Frontal cortex (tissue), 4 donors: ENCODE results near the gene RPL35A. TPM values are rescaled to one million over a fixed set of nuclear protein-coding genes. Genes with fewer than 3 reads are reported as not detected.

Experiments
- DNase-seq, 2 donors: peaks; one replicate each; pipeline ENCODE4 v3.0.0; 2012; ENCODE audit warnings: low spot score in 2 of 2
- FAIRE-seq: peaks from 2 replicates; lab custom pipeline; 2012; peaks lifted over from hg19 to GRCh38; lab: Jason Lieb, UNC
- small RNA-seq: library from RNA; depleted of rRNA; stranded (forward); fragments of <200 nt; gene quantifications from one replicate; pipeline ENCODE3, GENCODE V24; 2014
- total RNA-seq: library from RNA; depleted of rRNA; stranded (reverse); fragments of >200 nt; gene quantifications from one replicate; pipeline ENCODE4 v1.2.3, GENCODE V29; 2014
- donor health status: control.
- donor health status: control.
- donor health status: control.

Gene RPL35A
- total RNA-seq, 1 donor from 2014 or later = 1,311 TPM

- FAIRE-seq (no peak), DNase-seq (no peak)
Measured at GRCh38 chr3:197989651-197990050, 39.7 kb downstream of the RPL35A start.

- no peak for DNase-seq
- no peak for FAIRE-seq
Measured at GRCh38 chr3:197994736-197995135, 44.7 kb downstream of the RPL35A start.

- FAIRE-seq = no peak
- no peak for DNase-seq
Measured at GRCh38 chr3:197996855-197997254, 46.9 kb downstream of the RPL35A start.

- DNase-seq (no peak), FAIRE-seq (no peak)
Measured at GRCh38 chr3:197997936-197998335, 47.9 kb downstream of the RPL35A start.

Small RNAs within 50 kb of the gene (small RNA-seq; reads per million reads assigned to genes)
- gene RNU6-621P = not detected

Other genes with a start within 250 kb of the RPL35A start
- 27.3 TPM for gene RUBCN, start 213.3 kb upstream of the RPL35A start, total RNA-seq
- gene FYTTD1, start 200.3 kb upstream of the RPL35A start, total RNA-seq = 61.1 TPM
- gene LRCH3, start 158.9 kb upstream of the RPL35A start, total RNA-seq = 71.7 TPM
- 13.5 TPM for gene LMLN, start 10.0 kb downstream of the RPL35A start, total RNA-seq